GM12865 (cell line): Measurements from ENCODE around the gene FMN1.

Source experiments
- DNase-seq: peaks from one replicate; pipeline ENCODE4 v3.0.0; 2010; ENCODE audit warnings: low read depth
- H3K4me3 ChIP-seq: 2 replicates; pipeline ENCODE4 v1.5.1; 2011; ENCODE audit warnings: mild to moderate bottlenecking, low read depth, low read length, control low read depth
- TF ChIP-seq, protein P1 (sequence below): IDR thresholded peaks from 2 replicates; pipeline ENCODE4 v1.5.1; 2011; ENCODE audit warnings: low read length, control low read depth, low read depth, inconsistent platforms; ENCODE audit not compliant: insufficient read depth; ENCODE audit errors: missing control alignments

FMN1 gene

DNA sequence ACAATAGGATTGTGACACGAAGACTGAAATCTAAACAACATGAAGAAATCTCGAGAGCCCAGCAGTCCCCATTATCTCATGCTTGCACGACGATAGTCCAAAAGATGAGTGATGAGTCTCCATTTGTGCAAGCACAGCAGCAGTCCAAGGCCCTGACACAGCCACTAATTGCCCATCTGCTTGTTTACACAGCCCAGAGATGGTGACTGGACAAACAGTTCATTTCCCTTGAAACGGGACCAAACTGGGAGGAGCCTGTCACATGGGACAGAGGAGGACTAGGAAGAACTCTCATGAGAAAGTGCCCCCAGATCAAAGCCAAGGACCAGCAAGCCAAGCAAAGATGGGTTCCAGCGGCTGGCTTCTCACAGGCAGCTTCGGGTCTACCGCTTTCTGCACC is 355.7 kb downstream of the FMN1 start:
- DNase-seq: no peak
- TF ChIP-seq, protein P1, sequence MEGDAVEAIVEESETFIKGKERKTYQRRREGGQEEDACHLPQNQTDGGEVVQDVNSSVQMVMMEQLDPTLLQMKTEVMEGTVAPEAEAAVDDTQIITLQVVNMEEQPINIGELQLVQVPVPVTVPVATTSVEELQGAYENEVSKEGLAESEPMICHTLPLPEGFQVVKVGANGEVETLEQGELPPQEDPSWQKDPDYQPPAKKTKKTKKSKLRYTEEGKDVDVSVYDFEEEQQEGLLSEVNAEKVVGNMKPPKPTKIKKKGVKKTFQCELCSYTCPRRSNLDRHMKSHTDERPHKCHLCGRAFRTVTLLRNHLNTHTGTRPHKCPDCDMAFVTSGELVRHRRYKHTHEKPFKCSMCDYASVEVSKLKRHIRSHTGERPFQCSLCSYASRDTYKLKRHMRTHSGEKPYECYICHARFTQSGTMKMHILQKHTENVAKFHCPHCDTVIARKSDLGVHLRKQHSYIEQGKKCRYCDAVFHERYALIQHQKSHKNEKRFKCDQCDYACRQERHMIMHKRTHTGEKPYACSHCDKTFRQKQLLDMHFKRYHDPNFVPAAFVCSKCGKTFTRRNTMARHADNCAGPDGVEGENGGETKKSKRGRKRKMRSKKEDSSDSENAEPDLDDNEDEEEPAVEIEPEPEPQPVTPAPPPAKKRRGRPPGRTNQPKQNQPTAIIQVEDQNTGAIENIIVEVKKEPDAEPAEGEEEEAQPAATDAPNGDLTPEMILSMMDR: no peak
- no peak overlapping the region for H3K4me3 ChIP-seq

DNA sequence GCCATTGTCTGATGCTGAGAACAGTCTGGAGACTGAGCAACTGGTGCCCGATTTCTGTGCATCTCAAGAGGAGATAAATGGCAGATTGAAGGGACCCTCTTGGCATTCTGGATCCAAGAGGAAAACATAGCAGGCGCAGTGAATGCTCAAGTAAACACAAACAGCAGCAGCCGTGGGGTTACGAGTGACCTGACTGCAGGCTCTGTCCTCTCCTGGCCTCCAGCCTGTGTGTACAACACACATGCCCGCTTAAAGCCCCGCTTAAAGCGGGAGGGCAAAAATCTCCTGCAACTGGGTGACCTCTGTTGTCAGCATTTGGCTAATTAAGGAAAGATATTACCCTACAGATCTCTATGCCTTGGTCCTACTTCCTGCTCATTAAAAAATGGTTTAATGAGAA is 356.2 kb downstream of the FMN1 start:
- no peak overlapping the region for H3K4me3 ChIP-seq
- no peak for DNase-seq
- TF ChIP-seq, protein P1: no peak

DNA sequence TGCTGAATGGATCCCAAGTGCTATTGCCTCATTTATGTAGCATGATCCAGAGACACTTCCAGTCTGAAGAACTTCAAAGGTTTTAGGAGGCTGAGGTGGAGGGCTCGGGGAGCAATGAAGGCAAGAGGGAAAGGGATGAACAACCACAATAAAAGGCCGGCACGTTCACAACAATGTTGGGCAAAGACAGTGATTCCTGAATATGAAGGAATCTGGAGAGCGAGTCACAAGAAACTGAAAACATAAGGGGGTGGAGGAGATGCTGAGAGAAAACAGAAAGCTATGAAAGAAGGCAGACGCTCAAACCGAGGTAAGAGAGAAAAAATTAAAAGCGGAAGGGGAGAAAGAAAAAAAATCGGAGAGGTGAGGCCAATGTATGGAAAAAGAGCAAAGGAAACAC is 356.6 kb downstream of the FMN1 start:
- DNase-seq: no peak
- no peak overlapping the region for H3K4me3 ChIP-seq
- TF ChIP-seq, protein P1: no peak

DNA sequence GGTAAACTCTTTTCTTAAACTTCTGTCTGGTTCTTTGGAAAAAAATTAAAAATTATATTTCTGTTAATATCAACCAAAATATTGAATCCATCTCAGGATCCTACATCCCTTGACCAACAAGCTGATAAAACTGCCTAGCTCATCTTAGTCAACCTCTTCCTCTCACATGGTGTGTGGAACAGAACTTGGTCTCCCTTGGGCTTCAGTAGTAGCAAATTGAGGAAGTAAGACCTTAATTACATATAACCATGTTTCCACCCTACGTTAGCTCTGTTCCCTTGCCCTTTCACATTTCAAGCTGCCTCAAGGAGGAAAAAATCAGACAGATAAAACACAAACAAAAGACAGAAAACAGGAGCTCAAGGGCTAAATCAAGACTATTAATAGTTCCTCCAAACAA is 360.4 kb downstream of the FMN1 start:
- TF ChIP-seq, protein P1: no peak
- DNase-seq: peak; percentile 62
- no peak overlapping the region for H3K4me3 ChIP-seq

DNA sequence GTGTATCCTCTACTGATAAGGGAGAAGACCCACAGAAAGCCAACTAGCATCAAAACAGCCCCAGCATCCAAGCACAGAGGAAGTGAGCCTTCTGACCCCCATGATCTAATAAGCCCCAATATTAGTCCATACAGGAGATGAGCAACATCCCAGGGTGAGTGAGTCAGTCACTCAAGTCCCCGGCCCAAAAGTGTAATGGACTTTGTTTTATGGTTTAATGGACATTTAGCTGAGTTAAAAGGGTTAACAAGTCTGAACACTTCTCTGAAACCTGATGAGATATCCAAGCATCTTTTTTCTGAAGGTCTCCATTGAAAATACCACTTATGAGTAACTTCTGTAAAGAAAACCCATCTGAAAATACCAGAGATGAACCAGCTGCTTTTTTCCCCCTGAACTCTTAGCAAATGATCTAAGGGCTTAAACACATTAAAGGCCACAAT is 361.1 kb downstream of the FMN1 start:
- DNase-seq: peak; percentile 8
- TF ChIP-seq, protein P1: no peak
- H3K4me3 ChIP-seq: no peak overlapping the region

DNA sequence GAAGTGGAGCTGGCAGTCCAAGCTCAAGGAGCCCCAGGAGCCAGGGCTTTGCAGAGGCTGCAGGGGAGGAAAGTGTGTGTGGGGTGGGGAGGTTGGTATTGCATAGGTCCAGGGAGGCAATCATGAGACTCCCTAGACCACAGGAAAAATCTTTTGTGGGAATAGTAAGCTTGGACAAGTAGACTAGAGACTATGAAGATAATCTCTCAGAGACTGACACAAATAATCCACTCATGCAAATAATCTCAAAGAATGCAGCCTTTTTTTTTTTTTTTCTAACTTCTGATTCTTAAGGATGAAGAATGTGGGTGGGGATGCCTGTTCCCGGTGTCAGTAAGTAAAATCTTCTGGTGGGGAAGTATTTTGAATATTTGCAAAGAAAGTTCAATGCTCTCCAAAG is 363.0 kb downstream of the FMN1 start:
- no peak for DNase-seq
- TF ChIP-seq, protein P1: no peak
- H3K4me3 ChIP-seq: no peak overlapping the region

DNA sequence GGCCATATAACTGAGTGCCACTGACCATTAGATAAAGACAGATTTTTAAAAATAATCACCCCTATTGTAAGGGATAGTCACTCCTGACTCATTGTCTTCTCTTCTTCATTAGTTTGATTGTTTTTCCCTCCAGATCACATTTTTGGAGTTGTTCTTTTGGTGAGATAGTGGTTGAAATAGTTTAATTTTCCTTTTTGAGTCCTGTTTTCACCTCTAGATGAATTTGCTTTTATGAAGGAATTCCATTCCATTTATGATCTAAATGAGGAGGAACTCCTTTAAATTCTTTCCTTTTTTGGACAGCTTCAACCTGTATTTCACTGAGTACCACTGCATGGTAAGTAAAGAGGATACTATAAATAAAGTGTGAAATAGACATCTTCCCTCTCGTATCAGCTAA is 364.3 kb downstream of the FMN1 start:
- no peak for DNase-seq
- TF ChIP-seq, protein P1: no peak
- no peak overlapping the region for H3K4me3 ChIP-seq
